ENCODE results near the gene C7orf33.

DNA sequence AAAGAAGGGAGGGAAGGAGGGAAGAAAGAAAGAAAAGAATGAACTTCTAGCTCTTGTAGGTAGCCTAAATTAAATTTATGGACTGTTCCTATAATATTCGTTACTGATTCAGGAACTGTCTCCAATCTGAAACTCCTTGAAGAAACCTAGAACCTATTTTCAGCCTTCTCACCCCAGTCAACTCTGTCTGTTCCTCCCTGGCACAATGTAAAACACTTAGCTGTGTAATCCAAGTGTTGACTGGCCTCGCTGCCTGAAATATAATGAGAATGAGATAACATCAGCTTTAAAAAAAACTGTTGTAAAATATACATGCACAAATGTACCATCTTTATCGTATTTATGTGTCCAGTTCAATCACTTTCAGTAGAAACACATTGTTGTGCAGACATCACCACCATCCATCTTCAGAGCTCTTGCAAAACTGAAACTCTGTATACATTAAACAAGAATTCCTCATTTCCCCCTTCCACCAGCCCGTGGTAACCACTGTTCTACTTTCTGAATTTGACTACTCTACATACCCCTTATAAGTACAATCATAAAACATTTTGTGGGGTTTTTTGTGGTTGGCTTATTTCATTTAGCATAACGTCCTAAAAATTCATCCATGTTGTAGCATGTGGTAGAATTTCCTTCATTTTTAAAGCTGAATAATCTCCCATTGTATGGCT lies 6.3 kb upstream of the C7orf33 start:
- TF ChIP-seq YY1 (IDR thresholded peaks at IDR 0.05; ENCODE audit: insufficient read depth, insufficient read length) (no peak), ZNF274 (IDR thresholded peaks at IDR 0.05; ENCODE audit: low read depth, low read length) (no peak), SUZ12 (IDR thresholded peaks at IDR 0.05; ENCODE audit: extremely low read depth, insufficient read depth, insufficient read length) (no peak)
